GM21786 (cell line): ENCODE data around the gene MKLN1.
"Not testable (repeated sequence)": the region's sequence is repeated elsewhere in the genome, so short reads cannot be mapped to it uniquely, and the experiment has no call there.

ENCODE experiments used
- ATAC-seq: cut with Tn5 transposase; IDR thresholded peaks from one replicate; pipeline ENCODE4 v1.9.1; 2021; ENCODE audit not compliant: unreplicated experiment

Gene MKLN1

DNA sequence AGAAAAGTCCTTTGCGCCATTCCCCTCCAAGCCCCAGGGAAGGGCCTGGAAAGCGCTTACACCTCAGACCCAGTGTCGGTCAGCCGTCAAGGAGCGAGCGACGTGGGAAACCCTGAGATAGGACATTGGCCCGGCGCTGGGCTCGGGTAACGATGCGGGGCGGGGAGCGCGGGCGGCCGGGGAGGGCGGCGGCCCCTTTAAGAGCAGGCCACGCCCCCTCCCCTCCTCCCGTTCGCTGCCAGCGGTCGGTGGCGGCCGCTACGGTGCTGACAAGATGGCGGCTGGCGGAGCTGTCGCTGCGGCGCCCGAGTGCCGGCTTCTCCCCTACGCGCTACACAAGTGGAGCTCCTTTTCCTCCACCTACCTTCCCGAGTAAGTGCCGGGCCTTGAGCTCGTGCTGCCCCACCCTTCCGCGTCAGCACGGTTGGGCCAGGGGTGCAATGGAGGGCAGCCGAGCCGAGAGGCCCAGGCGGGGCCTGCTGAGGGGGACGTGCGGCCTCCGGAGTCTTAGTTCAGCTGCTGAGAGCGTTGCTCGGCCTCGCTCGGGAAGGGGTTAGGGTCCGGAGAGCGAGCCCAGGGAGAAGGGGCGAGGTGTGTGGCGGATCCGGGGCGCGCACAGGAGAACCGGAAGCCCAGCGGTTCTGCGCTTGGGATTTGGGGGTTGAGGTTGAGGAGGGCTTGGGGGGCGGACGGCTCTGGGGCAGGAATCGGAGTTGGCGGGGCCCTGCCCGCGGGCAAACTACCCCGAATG is at the start of gene MKLN1:
Gene MKLN1 (plus strand): TSS at position 251 of the 751 bp plus-strand sequence. CDS start 24 bp downstream, at position 275.
- ATAC-seq, result peak; percentile 92

- no peak for ATAC-seq
Observed at GRCh38 chr7:131279044-131279443, 48.6 kb upstream of the MKLN1 start.

- ATAC-seq, result no peak
Observed at GRCh38 chr7:131281266-131282048, 46.2 kb upstream of the MKLN1 start.

DNA sequence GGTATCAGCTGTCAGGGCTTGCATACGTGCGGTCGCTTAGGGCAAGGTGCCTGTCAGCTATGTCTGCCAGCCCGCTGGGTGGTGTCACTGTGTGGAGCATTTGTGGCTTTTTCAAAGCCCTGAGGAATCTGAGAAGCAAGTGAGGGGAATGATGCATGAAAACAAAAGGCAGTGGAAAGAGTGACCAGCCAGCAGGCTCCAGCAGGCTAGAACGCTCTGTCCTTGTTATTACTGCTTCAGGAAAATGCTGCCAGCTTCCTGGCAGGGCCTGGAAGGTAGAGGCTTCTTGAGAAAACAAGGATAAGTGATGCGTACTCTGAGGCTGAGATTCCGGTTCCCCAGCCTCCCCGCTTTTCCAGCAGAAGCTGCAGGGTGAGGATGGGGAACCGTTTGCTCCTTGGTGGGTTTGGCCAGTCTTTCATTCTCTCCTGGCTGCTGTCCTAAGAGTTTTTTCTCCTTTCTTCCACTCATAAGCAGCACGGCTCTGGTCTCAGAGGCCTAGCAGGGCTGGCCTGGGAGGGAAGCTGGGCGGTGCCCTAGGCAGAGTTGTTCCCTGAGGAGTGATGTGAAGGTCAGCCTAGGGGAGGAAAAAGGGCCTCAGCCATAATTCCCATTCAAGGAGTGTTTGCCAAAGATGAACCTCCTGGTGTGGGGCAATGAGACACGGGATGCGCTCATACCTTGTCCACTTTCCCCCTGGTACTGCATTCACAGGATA is 42.8 kb upstream of the MKLN1 start:
- ATAC-seq, result no peak

- no peak for ATAC-seq
Observed at GRCh38 chr7:131285556-131285955, 42.1 kb upstream of the MKLN1 start.

DNA sequence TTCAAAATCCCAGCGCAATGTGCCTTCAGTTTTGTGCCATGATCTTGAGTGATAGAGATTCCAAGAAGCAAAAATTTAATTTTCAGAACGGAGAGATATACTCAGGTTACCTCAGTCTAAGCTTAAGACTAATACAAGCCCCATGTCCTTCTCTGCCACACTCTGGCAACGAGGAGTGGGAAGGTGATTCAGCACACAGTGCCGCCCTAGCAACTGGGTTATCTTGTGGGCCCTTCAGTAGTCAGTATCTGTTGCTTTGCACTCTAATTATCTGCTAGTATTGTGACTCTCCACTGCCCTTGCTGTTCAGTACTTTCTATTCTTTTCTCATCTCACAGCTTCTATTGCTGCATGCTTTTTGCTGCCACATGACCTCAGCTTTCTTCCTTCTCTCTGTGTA is 39.2 kb upstream of the MKLN1 start:
- no peak for ATAC-seq

GRCh38 chr7:131289051-131289450 is 38.6 kb upstream of the MKLN1 start:
- ATAC-seq, result no peak

- no peak for ATAC-seq
Observed at GRCh38 chr7:131292141-131292905, 35.4 kb upstream of the MKLN1 start.

GRCh38 chr7:131293018-131293417 is 34.7 kb upstream of the MKLN1 start:
- ATAC-seq, result no peak

GRCh38 chr7:131294553-131294952 is 33.1 kb upstream of the MKLN1 start:
- no peak for ATAC-seq

GRCh38 chr7:131298608-131298992 is 29.1 kb upstream of the MKLN1 start:
- ATAC-seq, result no peak

- ATAC-seq, result no peak
Observed at GRCh38 chr7:131299074-131299473, 28.6 kb upstream of the MKLN1 start.

DNA sequence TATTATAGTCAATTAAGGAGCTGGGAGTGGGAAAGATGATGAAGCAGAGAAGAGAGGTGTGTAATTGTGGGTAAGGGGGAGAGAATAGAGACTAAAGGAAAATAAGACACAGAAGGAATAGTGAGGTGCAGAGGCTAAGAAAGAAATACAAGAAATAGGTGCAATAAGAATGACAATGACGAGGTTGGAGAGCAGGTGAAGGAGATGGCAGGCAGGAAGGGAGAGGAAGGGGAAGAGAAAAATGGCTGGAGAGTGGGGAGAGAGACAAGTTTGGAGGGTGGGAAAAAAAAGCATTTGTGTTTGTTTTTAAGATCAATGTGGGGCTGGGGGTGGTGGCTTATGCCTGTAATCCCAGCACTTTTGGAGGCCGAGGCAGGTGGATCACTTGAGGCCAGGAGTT is 27.6 kb upstream of the MKLN1 start:
- ATAC-seq, result no peak

DNA sequence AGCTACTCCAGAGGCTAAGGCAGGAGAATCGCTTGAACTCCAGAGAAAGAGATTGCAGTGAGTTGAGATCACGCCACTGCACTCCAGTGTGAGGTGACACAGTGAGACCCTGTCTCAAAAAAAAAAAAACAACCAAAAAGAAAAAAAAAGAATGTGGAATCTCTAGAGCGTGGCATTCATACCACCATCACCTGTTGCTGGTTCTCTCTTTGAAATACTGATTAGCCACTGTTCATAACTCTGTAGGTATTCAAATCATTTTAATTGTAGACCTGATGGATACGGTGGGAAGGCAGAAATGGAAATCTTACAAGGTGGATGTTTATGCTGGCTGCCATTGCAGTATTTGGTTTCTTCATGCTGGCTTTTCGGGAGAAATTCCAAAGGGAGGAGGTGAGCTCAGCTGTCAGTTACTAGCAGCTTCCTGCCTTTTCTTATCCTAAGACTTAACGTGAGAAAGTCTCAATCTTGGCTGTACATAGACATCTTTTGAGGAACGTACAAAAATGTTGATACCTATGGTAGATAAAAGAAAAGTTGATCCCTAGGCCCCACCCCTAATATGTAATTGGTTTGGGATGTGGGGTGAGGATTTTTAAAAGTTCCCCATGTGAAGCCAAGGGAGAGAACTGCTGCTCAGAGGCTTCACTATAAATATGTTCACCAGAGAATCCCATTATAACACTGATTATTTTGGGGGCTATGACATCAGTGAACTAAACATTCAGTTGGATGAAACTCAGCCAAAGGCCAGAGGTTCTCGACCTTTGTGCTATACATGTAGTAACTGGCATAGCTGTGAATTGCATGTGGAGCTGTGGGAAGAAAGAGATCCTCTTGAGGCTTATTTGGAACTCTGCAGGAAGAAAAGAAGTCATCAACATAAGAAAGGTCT is 26.9 kb upstream of the MKLN1 start:
- no peak for ATAC-seq

DNA sequence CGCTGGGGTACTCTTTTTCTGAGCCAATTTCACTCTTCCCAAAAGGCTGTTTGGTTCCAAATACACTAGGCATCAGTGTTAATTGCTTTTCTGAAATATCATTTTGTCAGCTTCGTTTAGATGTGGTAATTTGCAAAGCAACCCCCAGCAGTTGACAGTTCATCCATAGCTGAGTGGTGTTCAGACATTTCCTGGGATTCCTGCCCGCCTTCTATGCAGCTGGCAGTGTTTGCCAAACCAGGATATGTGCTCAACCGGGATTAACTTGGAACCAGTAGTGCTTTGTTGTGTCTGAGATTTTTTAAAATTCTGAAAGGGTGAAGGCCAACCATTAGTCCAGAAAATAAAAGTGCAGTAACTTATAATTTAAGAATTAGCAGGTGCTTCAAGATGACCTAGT is 25.2 kb upstream of the MKLN1 start:
- ATAC-seq, result no peak

GRCh38 chr7:131302876-131303707 is 24.6 kb upstream of the MKLN1 start:
- no peak for ATAC-seq

- no peak for ATAC-seq
Observed at GRCh38 chr7:131305152-131305551, 22.5 kb upstream of the MKLN1 start.

GRCh38 chr7:131306041-131306440 is 21.6 kb upstream of the MKLN1 start:
- not testable (repeated sequence) for ATAC-seq

DNA sequence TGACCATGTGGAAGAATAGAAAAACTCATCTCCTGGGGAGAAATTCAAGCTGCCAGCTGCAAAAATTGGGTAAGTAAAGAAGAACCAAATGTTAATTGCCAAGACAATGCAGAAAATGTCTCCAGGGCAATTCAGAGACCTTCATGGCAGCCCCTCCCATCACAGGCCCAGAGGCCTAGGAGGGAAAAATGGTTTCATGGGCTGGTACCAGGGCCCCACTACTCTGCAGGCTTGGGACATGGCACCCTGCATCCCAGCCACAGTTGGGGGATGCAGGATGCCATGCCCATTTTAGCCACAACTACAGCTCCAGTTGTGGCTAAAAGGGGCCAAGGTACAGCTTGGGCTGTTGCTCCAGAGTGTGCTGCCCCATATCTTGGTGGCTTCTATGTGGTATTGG is 20.9 kb upstream of the MKLN1 start:
- ATAC-seq, result no peak
